Measurements from ENCODE around the gene CNOT6L. TPM values are rescaled to one million over a fixed set of nuclear protein-coding genes. Genes with fewer than 3 reads are reported as not detected.

CNOT6L gene
- total and polyA plus RNA-seq, 2 experiments from 2014 or later = 6.5 to 10.6 TPM

DNA sequence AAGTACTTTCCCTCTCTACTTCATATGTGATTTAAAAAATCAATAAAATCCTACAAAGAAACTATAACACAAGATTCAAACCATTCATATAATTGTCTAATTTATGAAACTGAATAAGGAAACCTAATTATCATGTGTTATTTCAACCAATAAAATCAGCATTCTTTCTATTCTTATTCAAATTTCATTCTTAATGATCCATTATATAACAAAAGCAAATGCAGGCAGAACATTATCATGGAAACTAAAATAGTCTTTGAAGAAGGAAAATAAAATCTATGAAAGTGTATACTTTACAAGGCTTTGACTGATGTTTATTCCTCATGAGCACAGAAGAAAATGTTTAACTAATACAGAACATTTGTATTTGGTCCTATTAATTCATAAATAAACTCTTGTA is 47.6 kb downstream of the CNOT6L start:
- DNase-seq (ENCODE audit: low read depth in 1 of 2, low spot score in 1 of 2) = no peak
- no peak overlapping the region for H3K27ac ChIP-seq
- H3K27me3 ChIP-seq = no peaks in the 10 kb centered on the region
- peaks cover 15% of the 10 kb centered on the region for H3K36me3 ChIP-seq
- H3K9me3 ChIP-seq (ENCODE audit: low read depth) = no peaks in the 10 kb centered on the region
- H3K4me1 ChIP-seq (ENCODE audit: low read depth) = no peaks in the 10 kb centered on the region
- no peak overlapping the region for H3K4me3 ChIP-seq
- TF ChIP-seq, protein P1, sequence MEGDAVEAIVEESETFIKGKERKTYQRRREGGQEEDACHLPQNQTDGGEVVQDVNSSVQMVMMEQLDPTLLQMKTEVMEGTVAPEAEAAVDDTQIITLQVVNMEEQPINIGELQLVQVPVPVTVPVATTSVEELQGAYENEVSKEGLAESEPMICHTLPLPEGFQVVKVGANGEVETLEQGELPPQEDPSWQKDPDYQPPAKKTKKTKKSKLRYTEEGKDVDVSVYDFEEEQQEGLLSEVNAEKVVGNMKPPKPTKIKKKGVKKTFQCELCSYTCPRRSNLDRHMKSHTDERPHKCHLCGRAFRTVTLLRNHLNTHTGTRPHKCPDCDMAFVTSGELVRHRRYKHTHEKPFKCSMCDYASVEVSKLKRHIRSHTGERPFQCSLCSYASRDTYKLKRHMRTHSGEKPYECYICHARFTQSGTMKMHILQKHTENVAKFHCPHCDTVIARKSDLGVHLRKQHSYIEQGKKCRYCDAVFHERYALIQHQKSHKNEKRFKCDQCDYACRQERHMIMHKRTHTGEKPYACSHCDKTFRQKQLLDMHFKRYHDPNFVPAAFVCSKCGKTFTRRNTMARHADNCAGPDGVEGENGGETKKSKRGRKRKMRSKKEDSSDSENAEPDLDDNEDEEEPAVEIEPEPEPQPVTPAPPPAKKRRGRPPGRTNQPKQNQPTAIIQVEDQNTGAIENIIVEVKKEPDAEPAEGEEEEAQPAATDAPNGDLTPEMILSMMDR (IDR thresholded peaks at IDR 0.05; ENCODE audit: low read depth, low read length) = no peak

- Histone ChIP-seq H3K4me3 (no peak overlapping the region), H3K27me3 (no peaks in the 10 kb centered on the region), H3K9me3 (ENCODE audit: low read depth) (no peaks in the 10 kb centered on the region), H3K36me3 (peaks cover 4% of the 10 kb centered on the region), H3K4me1 (ENCODE audit: low read depth) (no peaks in the 10 kb centered on the region), H3K27ac (no peak overlapping the region)
- TF ChIP-seq, protein P1 (IDR thresholded peaks at IDR 0.05; ENCODE audit: low read depth, low read length) = no peak
- DNase-seq (ENCODE audit: low read depth in 1 of 2, low spot score in 1 of 2) = no peak
Measured at GRCh38 chr4:77765720-77766119, 53.4 kb downstream of the CNOT6L start.

GRCh38 chr4:77762531-77762930 is 56.6 kb downstream of the CNOT6L start:
- H3K4me1 ChIP-seq (ENCODE audit: low read depth) = no peaks in the 10 kb centered on the region
- no peak overlapping the region for H3K4me3 ChIP-seq
- H3K27ac ChIP-seq = no peak overlapping the region
- TF ChIP-seq, protein P1 (IDR thresholded peaks at IDR 0.05; ENCODE audit: low read depth, low read length) = no peak
- H3K36me3 ChIP-seq = no peaks in the 10 kb centered on the region
- DNase-seq (ENCODE audit: low read depth in 1 of 2, low spot score in 1 of 2) = no peak
- no peaks in the 10 kb centered on the region for H3K27me3 ChIP-seq
- no peaks in the 10 kb centered on the region for H3K9me3 ChIP-seq (ENCODE audit: low read depth)

GRCh38 chr4:77761595-77761994 is 57.6 kb downstream of the CNOT6L start:
- Histone ChIP-seq H3K27ac (no peak overlapping the region), H3K27me3 (no peaks in the 10 kb centered on the region), H3K9me3 (ENCODE audit: low read depth) (no peaks in the 10 kb centered on the region), H3K4me3 (no peak overlapping the region), H3K36me3 (peaks cover 2% of the 10 kb centered on the region), H3K4me1 (ENCODE audit: low read depth) (no peaks in the 10 kb centered on the region)
- TF ChIP-seq, protein P1 (IDR thresholded peaks at IDR 0.05; ENCODE audit: low read depth, low read length) = no peak
- DNase-seq (ENCODE audit: low read depth in 1 of 2, low spot score in 1 of 2) = no peak

GRCh38 chr4:77758804-77759203 is 60.4 kb downstream of the CNOT6L start:
- Histone ChIP-seq H3K9me3 (ENCODE audit: low read depth) (no peaks in the 10 kb centered on the region), H3K4me3 (no peak overlapping the region), H3K27ac (no peak overlapping the region), H3K36me3 (peaks cover 12% of the 10 kb centered on the region), H3K4me1 (ENCODE audit: low read depth) (no peaks in the 10 kb centered on the region), H3K27me3 (no peaks in the 10 kb centered on the region)
- TF ChIP-seq, protein P1 (IDR thresholded peaks at IDR 0.05; ENCODE audit: low read depth, low read length) = no peak
- DNase-seq (ENCODE audit: low read depth in 1 of 2, low spot score in 1 of 2) = no peak

DNA sequence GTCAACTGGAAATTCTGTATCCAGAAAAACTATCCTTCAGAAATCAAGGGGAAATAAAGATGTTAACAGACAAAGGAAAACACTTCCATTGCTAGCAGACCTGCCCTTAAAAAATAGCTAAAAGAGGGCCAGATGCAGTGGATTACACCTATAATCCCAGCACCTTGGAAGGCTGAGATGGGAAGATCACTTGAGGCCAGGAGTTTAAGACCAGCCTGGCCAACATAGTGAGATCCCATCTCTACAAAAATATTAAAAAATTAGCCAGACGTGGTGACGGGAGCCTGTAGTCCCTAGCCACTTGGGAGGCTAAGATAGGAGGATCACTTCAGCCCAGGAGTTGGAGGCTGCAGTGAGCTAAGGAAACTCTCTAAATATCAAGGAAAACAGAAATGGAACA is 67.4 kb downstream of the CNOT6L start:
- Histone ChIP-seq H3K4me3 (no peak overlapping the region), H3K9me3 (ENCODE audit: low read depth) (no peaks in the 10 kb centered on the region), H3K36me3 (peaks cover 14% of the 10 kb centered on the region), H3K4me1 (ENCODE audit: low read depth) (no peaks in the 10 kb centered on the region), H3K27me3 (no peaks in the 10 kb centered on the region), H3K27ac (no peak overlapping the region)
- TF ChIP-seq, protein P1 (IDR thresholded peaks at IDR 0.05; ENCODE audit: low read depth, low read length) = no peak
- DNase-seq (ENCODE audit: low read depth in 1 of 2, low spot score in 1 of 2) = no peak
